Stomach (tissue), 9 donors: ENCODE data around the gene TRIM66. TPM values are rescaled to one million over a fixed set of nuclear protein-coding genes. Genes with fewer than 3 reads are reported as not detected.

Experiments used
- DNase-seq, 2 donors: peaks; one replicate each; pipeline versions ENCODE4 v3.0.0 to v3.0.0-alpha.2; 2013 to 2019
- H3K27ac ChIP-seq, 5 donors: fragments of 200-600 bp in 4 of 5; sonication (generic) in 4 of 5; one replicate each; pipeline ENCODE4 v1.5.1; 2013 to 2019; ENCODE audit warnings: mild to moderate bottlenecking in 1 of 5, moderate library complexity in 1 of 5
- H3K27me3 ChIP-seq, 3 donors: fragments of 200-600 bp; sonication (generic); one replicate each; pipeline ENCODE4 v1.5.1; 2017 to 2019; ENCODE audit warnings: mixed run types in 1 of 3
- H3K36me3 ChIP-seq, 4 donors: fragments of 200-600 bp; sonication (generic); 1 replicate in 3 of 4; 2 replicates in 1 of 4; pipeline ENCODE4 v1.5.1; 2016 to 2019
- H3K4me1 ChIP-seq, 4 donors: fragments of 200-600 bp; sonication (generic); one replicate each; pipeline ENCODE4 v1.5.1; 2016 to 2019
- H3K4me3 ChIP-seq, 4 donors: fragments of 200-600 bp; sonication (generic) in 3 of 4; one replicate each; pipeline ENCODE4 v1.5.1; 2016 to 2019; ENCODE audit warnings: mild to moderate bottlenecking in 1 of 4
- H3K9me3 ChIP-seq, 4 donors: fragments of 200-600 bp; sonication (generic); one replicate each; pipeline ENCODE4 v1.5.1; 2016 to 2019
- EP300 ChIP-seq: sonication (generic); formaldehyde crosslinking; IDR thresholded peaks from one replicate; pipeline ENCODE4 v1.6.1; 2017; ENCODE audit warnings: antibody characterized with exemption
- POLR2A ChIP-seq, 4 donors: fragments of 450-650 bp; IDR thresholded peaks; one replicate each; pipeline ENCODE4 v1.6.1; 2016; ENCODE audit warnings: antibody characterized with exemption in 4 of 4, control low read depth in 2 of 4, mild to moderate bottlenecking in 1 of 4, moderate library complexity in 1 of 4
- POLR2AphosphoS5 ChIP-seq, 3 donors: sonication (generic); formaldehyde crosslinking; IDR thresholded peaks; one replicate each; pipeline ENCODE4 v1.6.1; 2016; ENCODE audit warnings: antibody characterized with exemption in 3 of 3
- WGBS, 5 donors: extraction: QIAGEN DNeasy Blood & Tissue Kit in 3 of 5; methylation state at CpG; one replicate each; pipeline versions ENCODE4 v1.1.5 to v1.1.7; 2013 to 2018; 5-methylcytosine and 5-hydroxymethylcytosine counted together
- intact Hi-C: fragments of 100-400 bp; cut with DNase I; formaldehyde crosslinking; loops from one replicate; pipeline ENCODE4 v1.15.1; 2023; ENCODE audit warnings: low total_unique reads
- polyA plus RNA-seq, 3 donors: library from polyadenylated mRNA; stranded (reverse); fragments of 200-250 nt; gene quantifications; one replicate each; pipeline ENCODE4 v1.2.3, GENCODE V29; 2013
- total RNA-seq, 5 donors: library from RNA; depleted of rRNA; stranded (reverse); fragments of >200 nt; gene quantifications; one replicate each; pipeline versions ENCODE4 v1.1.0 to v1.2.3, GENCODE V29; 2014 to 2016
- TF ChIP-seq, protein P1 (sequence below), 7 experiments: fragments of 450-650 bp in 4 of 7; fragments of 200-600 bp in 3 of 7; sonication (generic) in 3 of 7; IDR thresholded peaks; one replicate each; pipeline ENCODE4 v1.5.1; 2016 to 2019; ENCODE audit warnings: antibody characterized with exemption in 7 of 7, control low read depth in 2 of 7, mild to moderate bottlenecking in 1 of 7
- donor health status: healthy with polysubstance abuse.
- donor health status: Bipolar disorder and iron deficiency.
- donor health status: healthy.

Gene TRIM66
- total and polyA plus RNA-seq, 8 donors, result 0.76 to 8.7 (median 3.4) TPM

DNA sequence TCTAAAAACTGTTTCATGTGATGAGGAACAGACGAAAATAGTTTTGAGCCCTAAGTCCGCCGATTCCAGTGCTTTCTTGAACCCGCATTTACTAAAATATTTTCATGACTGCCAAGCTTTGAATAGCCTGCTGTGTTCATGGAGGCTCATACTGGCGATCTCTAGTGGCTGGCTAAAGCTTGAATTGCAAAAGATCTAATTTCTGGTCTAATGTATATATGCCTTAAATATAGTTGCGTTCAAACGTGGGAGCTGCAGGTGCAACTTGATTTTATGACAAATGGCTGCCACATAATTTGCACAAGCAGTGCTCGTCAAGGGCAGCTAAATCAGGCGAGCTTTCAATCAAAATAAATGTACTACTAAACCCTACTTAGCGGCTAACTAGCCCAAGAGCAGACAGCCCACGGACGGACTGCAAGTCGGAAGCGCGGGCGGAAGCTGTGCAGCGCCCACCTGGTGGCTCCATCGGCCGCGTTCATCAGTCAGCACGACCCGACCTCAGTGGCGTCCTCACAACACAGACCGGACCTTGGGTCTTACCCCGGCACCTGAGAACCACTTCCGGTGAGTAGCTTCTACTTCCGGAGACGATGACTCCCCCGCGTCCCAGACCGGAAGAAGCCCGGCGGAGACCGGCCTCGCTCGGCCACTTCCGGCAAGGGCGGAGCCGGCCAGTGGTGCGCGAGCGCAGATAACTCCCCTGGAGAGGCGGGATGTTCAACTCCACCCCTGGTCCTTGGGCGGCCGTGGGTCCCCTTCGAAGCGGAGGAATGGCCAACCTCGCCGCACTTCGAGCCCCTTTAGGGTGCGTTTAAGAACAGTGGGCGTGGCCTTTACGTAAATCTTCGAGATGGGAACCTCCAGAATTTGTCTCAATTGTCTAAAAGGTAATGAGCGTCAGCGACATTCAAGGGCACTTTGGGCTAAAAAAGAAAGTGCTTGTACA lies 6.2 kb upstream of the TRIM66 start:
- Histone ChIP-seq H3K9me3 (no peaks in the 10 kb centered on the region), H3K36me3 (peaks cover 52 to 71% (median 64%) of the 10 kb centered on the region in 4 donors), H3K4me1 (peaks cover 26 to 57% (median 44%) of the 10 kb centered on the region in 4 donors), H3K27me3 (no peaks in the 10 kb centered on the region), H3K4me3 (peak overlapping the region; percentile 52 to 56 (median 54)), H3K27ac (peak overlapping the region; percentile 85 to 95 (median 90))
- WGBS, 5 donors, result 1 to 3% (median 1%) methylated on average over 21 to 56 of the region's 56 CpGs
- intact Hi-C loops, result loop anchor here (10.0 kb wide), 1 partner anchor 276 kb away; the partner anchor contains the start of gene TMEM9B
- TF ChIP-seq EP300 (no peak), POLR2AphosphoS5 (IDR thresholded peaks at IDR 0.05) (peak; percentile 79 to 98 (median 89)), POLR2A (IDR thresholded peaks at IDR 0.05) (peak in 2 of 4 donors; percentile 37 to 38)
- TF ChIP-seq, protein P1, sequence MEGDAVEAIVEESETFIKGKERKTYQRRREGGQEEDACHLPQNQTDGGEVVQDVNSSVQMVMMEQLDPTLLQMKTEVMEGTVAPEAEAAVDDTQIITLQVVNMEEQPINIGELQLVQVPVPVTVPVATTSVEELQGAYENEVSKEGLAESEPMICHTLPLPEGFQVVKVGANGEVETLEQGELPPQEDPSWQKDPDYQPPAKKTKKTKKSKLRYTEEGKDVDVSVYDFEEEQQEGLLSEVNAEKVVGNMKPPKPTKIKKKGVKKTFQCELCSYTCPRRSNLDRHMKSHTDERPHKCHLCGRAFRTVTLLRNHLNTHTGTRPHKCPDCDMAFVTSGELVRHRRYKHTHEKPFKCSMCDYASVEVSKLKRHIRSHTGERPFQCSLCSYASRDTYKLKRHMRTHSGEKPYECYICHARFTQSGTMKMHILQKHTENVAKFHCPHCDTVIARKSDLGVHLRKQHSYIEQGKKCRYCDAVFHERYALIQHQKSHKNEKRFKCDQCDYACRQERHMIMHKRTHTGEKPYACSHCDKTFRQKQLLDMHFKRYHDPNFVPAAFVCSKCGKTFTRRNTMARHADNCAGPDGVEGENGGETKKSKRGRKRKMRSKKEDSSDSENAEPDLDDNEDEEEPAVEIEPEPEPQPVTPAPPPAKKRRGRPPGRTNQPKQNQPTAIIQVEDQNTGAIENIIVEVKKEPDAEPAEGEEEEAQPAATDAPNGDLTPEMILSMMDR (IDR thresholded peaks at IDR 0.05), result peak in 1 of 7 experiments; percentile 7
- DNase-seq, result peak; percentile 95 to 98

DNA sequence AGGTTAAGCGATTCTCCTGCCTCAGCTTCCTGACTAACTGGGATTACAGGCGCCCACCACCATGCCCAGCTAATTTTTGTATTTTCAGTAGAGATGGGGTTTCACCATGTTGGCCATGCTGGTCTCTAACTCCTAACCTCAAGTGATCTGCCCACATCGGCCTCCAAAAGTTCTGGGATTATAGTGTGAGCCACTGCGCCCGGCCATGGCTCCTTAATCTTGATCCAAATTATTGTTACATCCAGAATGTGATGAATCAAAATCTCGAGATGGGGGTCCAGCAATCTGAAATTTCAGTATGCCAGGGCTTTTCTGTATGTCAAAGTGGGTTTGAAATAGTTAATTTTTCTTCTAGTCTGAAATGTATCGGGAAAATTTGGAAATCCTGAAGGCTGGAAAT lies 3.9 kb upstream of the TRIM66 start:
- H3K27ac ChIP-seq, result peak overlapping the region in 2 of 5 donors; percentile 17 to 90
- no peaks in the 10 kb centered on the region for H3K9me3 ChIP-seq
- H3K36me3 ChIP-seq, result peaks cover 37 to 48% (median 41%) of the 10 kb centered on the region in 4 donors
- no peaks in the 10 kb centered on the region for H3K27me3 ChIP-seq
- H3K4me1 ChIP-seq, result peaks cover 35 to 69% (median 51%) of the 10 kb centered on the region in 4 donors
- WGBS, 5 donors, result 82 to 91% (median 89%) methylated on average over 7 of the region's 7 CpGs
- no peak for DNase-seq
- TF ChIP-seq, protein P1 (IDR thresholded peaks at IDR 0.05), result no peak
- no peak for TF ChIP-seq EP300
- TF ChIP-seq POLR2AphosphoS5 (IDR thresholded peaks at IDR 0.05), result no peak
- TF ChIP-seq POLR2A (IDR thresholded peaks at IDR 0.05), result no peak
- H3K4me3 ChIP-seq, result no peak overlapping the region
- intact Hi-C loops, result loop anchor here (10.0 kb wide), 1 partner anchor 278 kb away; the partner anchor contains the start of gene TMEM9B

DNA sequence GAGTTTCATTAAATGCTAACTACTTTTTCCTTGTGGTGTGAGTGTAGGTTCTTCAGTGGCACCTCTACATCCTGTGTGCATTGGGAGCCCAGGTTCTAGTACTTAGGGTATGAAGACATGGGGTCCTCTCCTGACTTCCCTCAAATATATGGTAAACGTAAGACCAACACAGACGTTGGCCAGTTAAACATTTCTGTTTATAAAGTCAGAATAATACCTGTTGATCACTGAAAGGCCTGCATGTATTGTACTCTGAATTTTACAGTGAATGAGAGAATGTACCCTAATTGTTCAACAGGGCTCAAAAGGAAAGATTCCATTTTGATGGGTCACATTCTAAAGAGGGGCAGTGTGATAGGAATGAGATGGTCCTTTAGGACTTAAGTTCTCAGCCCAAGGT lies 3.4 kb upstream of the TRIM66 start:
- Histone ChIP-seq H3K27me3 (no peaks in the 10 kb centered on the region), H3K4me1 (peaks cover 36 to 70% (median 52%) of the 10 kb centered on the region in 4 donors), H3K36me3 (peaks cover 35 to 43% (median 37%) of the 10 kb centered on the region in 4 donors), H3K9me3 (no peaks in the 10 kb centered on the region), H3K27ac (peak overlapping the region in 2 of 5 donors; percentile 97 to 98), H3K4me3 (peak overlapping the region in 1 of 4 donors; percentile 87)
- 51 to 75% (median 66%) methylated on average over 2 of the region's 2 CpGs for WGBS, 5 donors
- DNase-seq, result no peak
- no peak for TF ChIP-seq POLR2AphosphoS5 (IDR thresholded peaks at IDR 0.05)
- TF ChIP-seq, protein P1 (IDR thresholded peaks at IDR 0.05), result no peak
- TF ChIP-seq POLR2A (IDR thresholded peaks at IDR 0.05), result no peak
- no peak for TF ChIP-seq EP300
- intact Hi-C loops, result loop anchor here (10.0 kb wide), 1 partner anchor 279 kb away; the partner anchor contains the start of gene TMEM9B

DNA sequence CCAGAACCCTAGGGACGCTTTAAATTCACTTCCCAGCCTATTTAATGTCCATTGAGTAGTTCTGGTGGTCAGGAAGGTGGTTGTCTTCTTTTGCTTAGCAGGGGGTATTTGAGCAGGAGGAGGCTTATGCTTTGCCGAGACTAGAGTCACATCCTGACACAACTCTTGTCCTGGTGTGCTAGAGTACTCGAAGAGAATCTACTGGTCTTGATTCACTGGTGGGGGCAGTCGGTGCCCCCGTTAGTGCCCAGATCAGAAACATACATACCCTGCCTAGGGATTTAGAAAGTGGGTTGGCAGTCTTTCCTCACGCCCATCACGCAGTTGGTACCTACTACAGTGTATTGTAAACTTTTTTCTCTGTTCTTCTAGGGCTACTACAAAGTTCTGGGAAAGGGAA lies 2.8 kb upstream of the TRIM66 start:
- no peak for DNase-seq
- intact Hi-C loops, result loop anchor here (10.0 kb wide), 1 partner anchor 279 kb away; the partner anchor contains the start of gene TMEM9B
- Histone ChIP-seq H3K9me3 (no peaks in the 10 kb centered on the region), H3K27ac (peak overlapping the region in 2 of 5 donors; percentile 97 to 98), H3K27me3 (no peaks in the 10 kb centered on the region), H3K4me3 (peak overlapping the region in 1 of 4 donors; percentile 87), H3K36me3 (peaks cover 35 to 38% (median 37%) of the 10 kb centered on the region in 4 donors), H3K4me1 (peaks cover 36 to 70% (median 52%) of the 10 kb centered on the region in 4 donors)
- WGBS, 5 donors, result 67 to 79% (median 71%) methylated on average over 7 of the region's 7 CpGs
- TF ChIP-seq POLR2AphosphoS5 (IDR thresholded peaks at IDR 0.05), result no peak
- TF ChIP-seq, protein P1 (IDR thresholded peaks at IDR 0.05), result no peak
